NCI-H526 (cell line): ENCODE measurements around the gene DNAJB11.
A peak's percentile ranks its signal among the peaks of the same experiment; 100 is the strongest.
"Not testable (repeated sequence)": the region's sequence is repeated elsewhere in the genome, so short reads cannot be mapped to it uniquely, and the experiment has no call there.

Experiments used
- DNase-seq, 2 experiments: peaks; one replicate each; lab custom pipeline; 2025; lab: John Stamatoyannopoulos, UW

The DNAJB11 gene

DNA sequence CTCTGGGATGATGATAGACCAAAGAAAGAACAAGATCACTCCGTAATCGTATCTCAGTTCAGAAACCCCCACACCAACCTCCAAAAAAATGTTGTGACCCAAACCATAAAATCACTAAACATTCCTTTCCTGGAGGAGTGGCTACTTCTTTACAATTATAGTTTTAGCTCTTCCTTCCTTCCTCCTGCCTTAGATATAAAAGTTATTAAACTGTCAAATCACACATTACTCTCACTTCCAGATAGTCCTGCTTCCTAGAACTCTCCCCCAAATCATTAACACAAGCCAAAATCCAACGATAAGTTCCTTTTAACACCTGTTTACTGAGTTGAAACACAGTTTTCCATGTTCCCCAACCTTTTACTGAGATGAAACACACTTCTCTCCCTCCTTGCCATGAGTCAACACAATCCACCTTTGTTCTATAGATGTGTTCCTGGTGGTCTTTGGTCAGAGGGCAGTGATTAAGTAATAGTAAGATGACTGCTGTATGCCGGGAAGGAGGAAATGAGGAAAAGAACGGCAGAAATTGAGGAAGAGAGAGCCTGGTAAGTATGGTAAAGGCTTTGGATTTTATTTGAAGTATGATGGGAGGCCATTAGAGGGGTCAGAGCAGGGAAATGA lies 18.0 kb upstream of the DNAJB11 start:
- DNase-seq: no peak

DNA sequence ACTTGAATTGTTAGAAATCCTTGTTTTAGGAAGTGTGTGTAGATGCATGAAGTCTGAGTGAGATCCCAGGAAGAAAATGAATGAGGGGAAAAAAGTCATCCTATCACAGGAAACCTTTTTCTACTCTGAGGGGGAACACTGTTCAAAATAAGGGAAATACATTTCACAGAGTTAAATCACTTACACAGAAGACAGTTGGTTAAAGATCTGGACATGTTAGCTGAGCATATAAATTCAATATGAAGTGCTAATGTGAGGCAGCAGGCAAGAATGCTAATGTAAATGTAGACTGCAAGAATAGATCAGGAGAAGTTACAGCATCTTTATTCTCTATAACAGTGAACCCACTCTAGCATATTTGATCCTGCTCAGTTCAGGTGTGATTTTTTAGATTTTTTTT lies 5.9 kb upstream of the DNAJB11 start:
- DNase-seq: no peak

DNA sequence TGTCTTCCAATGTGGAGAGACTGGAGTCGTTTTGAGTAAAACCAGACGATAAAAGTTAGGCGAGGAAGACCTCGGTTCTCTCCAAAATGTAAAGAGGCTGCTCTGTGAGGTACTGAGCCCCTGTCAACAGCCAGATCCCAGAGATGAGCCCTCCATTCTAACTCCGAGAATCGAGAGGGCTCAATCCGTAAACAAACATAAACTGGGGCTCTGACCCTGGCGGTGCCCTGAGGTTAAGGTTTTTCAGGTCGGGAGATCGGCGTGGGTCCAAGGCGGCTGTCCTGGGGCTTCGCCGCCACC lies 3.8 kb upstream of the DNAJB11 start:
- no peak for DNase-seq

DNA sequence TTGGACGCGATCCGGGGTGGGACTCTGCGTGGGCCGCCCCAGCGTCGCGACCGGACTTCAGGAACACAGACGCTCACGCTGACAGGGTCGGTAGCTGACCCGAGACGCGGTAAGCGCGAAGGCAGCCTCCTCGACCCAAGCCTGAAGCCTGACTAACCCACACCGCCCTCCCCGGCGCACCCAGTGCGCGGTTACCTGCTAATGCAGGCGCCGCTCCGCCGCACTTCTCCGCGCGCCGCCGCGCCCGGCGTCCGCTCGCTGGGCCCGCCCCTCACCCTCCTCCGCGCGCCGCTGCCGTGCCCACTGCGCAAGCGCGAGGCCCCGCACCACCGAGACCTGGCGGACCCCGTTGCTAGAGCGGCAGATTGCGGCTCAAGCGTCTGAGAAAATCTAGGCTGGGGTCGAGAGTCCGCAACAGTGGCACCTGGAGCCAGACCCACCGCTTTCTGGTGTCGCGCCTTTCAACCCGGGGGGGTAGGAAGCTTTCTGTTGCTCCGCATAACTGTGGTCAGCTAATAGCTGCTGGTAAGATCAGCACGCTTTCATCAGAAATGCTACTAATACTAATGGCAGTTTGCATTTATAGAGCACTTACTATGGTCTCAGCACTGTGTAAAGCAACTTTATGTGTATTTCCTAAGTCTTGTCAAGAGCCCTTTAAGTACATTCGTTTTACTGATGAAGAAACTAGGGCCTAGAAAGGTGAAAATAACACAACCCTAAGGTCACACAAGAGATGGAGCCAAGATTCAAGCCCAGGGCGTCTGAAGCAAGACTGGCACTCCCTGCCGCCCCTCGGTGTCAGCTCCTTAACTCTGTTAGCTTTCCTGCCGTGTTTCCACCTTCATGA lies 3.2 kb upstream of the DNAJB11 start, which contains the start of gene TBCCD1:
Gene TBCCD1, minus strand, starts transcription at position 268 of the 850 bp plus-strand sequence. CDS start 3,010 bp downstream, outside the sequence.
- peak; percentile 69 to 91 for DNase-seq

DNA sequence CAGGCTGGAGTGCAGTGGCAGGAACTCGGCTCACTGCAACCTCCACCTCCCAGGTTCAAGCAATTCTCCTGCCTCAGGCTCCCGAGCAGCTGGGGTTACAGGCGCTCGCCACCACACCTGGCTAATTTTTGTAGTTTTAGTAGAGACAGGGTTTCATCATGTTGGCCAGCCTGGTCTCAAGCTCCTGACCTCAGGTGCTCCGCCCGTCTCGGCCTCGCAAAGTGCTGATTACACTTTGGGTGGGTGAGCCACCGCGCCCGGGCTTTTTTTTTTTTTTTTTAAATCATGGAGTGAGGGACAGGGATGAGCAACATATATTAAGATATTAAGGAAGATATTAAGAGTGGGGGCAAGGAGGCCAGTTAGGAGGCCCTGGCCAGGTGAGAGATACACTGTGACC lies 1.2 kb upstream of the DNAJB11 start:
- DNase-seq: not testable (repeated sequence)

DNA sequence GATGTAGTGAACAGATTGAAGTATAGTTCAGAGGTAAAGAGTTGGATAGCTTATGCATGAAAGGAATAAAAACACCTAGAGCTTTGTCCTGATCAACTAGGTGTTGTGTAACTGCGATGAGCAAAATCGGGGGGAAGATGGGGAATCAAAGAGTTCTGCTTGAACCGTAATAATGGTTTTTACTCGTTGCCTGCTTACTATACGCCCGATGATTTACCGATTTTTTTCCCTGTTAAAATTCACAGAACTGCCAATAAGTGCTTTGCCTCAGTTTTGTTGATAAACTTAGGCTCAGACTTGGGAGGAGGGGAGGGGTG lies 783 bp upstream of the DNAJB11 start:
- no peak for DNase-seq

DNA sequence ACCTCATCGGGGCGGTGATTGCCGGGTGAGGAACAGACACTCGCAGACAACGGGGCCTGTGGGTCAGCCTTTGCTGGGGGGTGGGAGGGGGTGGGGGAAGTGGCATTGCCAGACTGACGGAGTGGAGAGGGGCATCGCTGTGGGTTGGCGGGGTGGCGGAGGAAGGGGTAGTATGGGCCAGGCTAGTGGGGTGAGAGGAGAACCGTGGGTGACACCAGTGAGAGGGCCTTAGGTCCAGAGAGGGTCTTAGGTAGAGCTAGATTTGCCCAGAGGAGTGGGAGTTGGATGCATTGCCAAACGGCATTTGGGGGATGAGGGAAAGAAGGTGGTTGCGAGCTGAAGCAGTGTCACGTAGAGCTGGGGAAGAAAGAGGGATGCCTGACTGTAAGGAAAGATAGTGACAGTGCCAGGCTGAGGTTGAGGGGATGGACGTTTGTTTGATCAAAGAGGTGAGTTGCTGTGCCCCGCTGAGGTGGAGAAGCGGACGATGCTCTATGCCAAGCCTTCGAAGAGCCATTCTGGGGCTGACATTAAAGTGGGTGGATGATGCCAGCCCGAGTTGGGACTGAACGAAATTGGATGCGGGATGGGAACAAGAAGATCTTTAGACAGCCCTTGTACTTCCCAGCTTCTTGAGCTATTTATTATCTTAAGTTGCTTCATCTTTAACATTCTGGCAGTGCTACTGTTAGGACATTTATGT lies 572 bp downstream of the DNAJB11 start:
- peak in 1 of 2 experiments; percentile 22 for DNase-seq

DNA sequence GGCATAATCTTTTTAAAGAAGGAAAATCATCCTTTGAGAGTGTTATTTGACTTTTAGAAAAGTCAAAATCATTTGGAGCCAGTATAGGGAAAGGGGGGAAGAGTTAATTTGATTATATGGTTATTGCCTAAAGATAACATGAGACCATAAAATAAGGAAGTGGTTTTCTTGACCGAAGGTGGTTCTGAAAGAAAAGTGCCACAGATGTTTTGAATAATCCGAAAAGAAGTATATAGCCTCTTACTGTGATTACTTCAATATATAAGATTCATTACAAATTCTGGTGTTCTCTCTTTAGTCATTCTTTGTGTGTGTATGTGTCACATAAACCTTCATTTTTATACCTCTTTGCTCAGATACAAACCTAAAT lies 1.1 kb downstream of the DNAJB11 start:
- DNase-seq: no peak

DNA sequence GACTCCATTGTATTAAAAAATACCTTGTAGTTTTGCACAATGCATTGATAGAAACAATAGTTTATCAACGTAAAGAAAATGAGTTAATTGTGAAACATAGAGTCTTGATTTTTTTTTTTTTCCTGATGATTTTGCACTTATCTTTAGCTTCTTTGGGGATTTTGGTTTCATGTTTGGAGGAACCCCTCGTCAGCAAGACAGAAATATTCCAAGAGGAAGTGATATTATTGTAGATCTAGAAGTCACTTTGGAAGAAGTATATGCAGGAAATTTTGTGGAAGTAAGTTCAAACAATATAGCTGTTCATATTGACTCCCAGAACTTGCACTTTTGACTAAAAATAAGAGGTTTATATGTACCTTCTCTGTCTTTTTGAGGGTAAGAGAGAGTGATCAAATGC lies 7.0 kb downstream of the DNAJB11 start:
- no peak for DNase-seq

DNA sequence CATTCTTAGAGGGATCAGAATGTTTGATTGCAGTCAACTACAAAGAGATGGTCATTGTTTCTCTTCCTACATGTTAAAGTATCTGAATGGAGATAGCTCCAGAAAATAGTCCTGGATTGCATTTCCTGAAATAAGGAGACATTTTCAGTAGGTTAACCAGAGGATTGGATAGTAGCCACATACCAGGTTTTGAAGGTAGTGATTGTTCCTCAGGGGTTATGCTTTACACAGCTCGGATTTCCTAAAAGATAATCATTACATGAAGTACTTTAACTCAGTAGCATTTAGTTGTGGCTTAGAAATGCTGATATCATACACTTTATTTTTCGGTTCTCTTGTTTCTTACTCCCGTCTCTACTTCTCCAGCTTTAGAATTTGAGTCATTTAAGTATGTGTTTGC lies 10.3 kb downstream of the DNAJB11 start:
- DNase-seq: no peak

DNA sequence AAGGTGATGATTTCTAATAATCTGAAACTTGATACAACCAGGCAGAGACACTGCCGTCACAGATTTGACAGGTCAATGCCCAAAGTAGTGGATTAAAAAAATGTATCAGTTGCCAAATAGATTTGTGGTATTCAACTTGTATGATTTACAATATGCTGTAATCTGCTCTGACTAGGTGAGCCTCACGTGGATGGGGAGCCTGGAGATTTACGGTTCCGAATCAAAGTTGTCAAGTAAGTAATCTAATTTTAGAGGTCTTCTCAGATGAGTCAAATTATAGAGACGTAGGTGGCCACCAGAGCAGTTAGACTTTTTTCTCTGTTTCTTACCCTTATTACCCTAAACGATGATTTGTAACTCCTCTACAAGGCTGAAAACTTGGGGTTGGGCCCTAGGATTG lies 12.0 kb downstream of the DNAJB11 start:
- no peak for DNase-seq

DNA sequence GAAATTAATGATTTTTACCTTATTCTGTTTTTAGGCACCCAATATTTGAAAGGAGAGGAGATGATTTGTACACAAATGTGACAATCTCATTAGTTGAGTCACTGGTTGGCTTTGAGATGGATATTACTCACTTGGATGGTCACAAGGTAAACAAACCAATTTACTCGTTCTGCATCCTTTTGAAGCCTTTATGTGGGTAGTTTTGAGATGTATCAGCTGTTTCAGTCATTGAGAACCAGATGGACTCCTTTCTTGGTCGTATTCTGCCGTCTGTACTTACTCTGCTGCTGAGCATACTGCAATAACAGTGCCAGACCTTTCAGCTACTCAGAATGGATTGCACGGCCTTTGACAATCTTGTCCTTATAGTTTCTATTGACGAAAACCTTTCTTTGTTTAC lies 13.3 kb downstream of the DNAJB11 start:
- DNase-seq: no peak

DNA sequence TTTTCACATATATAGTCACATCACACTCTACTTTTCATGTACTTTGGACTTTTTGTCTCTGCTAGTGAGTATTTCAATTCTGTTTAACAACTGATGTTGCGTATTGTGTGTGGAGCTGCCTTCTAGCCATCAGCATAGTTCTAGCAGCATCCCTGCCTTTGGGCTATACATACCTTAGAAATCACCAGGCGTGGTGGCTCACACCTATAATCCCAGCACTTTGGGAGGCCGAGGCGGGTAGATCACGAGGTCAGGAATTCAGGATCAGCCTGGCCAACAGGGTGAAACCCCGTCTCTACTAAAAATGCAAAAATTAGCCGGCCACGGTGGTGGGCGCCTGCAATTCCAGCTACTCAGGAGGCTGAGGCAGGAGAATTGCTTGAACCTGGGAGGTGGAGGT lies 15.7 kb downstream of the DNAJB11 start:
- not testable (repeated sequence) for DNase-seq

DNA sequence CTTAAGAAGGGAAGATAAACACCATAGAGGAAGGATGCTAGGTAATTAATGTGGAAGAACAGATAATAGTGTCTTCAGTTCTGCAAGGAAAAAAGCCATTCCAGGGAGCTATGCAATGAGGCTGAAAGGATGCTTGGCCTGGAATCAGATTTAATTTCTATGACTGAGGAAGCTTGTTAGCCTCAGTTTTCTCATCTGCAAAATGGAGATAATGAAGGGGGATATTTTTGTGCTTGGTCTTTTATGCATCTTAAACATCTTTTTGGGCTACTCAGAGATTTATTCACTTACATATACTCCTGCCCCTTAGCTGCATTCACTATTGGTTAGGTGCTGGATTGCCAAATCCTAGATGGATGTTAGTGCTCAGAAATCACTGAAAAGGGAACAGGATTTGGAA lies 16.7 kb downstream of the DNAJB11 start:
- DNase-seq: no peak

DNA sequence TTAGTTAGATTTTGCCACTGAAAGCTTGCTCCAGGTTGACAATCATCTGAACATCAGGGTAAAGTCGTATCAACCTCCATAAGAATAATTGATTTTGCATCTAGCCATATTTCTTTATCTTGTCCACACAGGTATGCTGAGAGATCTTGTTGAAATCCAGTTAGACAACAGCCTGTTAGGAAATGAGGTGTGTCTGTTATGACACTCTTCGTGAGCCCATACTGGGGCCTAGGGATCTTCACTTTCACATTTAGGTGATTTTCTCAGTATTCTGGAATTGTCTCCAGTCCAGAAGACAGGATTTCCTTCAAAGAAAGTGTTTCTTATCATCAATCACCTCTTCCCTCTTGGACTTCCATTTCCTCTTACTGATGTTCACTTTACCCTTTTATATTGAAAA lies 18.1 kb downstream of the DNAJB11 start:
- no peak for DNase-seq

DNA sequence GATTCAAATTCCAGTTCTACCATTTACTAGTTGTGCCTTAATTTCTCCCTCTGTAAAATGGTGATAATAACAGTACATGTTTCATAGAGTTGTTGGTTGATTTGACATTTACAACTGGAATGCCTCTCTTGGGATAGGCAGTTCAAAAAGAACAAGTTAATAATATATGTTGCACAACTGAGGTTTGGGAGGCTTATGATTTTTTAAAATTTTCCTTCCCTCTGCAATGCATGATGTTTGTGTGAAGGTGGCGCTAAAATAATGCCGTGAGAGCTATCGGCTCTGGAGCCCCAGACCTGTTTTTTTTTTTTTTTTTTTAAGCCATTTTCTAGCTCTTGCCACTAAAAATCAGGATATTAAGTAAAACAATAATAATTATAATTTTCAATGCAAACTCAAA lies 18.6 kb downstream of the DNAJB11 start:
- no peak for DNase-seq

DNA sequence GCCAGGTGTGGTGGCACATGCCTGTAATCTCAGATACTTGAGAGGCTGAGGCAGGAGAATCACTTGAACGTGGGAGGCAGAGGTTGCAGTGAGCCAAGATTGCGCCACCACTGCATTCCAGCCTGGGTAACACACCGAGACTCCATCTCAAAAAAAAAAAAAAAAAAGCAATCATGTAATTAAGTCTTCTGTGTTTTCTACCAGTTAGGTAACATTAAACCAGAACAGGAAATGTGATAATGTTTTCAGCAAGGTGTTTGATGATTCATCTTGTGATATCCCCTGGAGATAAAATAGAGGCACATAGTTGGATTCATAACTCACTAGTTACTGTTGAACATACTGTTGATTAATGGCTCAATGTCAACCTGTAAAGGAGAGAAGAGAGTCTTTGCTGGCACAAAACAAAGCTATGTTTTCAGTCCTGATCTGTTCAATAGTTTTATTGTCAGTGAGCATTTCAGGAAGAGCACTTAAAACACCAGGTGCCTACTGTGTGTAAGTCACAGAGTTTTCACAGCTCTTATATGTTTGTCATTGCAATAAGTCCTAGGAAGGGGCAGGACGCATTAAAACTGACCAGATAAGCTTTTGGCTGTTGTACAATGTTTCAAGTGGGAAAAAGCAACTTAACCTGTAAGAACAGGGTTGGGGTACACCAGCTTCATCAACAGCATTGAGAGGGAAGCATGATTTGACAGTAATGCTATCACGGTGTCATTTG lies 19.5 kb downstream of the DNAJB11 start:
- DNase-seq: no peak

DNA sequence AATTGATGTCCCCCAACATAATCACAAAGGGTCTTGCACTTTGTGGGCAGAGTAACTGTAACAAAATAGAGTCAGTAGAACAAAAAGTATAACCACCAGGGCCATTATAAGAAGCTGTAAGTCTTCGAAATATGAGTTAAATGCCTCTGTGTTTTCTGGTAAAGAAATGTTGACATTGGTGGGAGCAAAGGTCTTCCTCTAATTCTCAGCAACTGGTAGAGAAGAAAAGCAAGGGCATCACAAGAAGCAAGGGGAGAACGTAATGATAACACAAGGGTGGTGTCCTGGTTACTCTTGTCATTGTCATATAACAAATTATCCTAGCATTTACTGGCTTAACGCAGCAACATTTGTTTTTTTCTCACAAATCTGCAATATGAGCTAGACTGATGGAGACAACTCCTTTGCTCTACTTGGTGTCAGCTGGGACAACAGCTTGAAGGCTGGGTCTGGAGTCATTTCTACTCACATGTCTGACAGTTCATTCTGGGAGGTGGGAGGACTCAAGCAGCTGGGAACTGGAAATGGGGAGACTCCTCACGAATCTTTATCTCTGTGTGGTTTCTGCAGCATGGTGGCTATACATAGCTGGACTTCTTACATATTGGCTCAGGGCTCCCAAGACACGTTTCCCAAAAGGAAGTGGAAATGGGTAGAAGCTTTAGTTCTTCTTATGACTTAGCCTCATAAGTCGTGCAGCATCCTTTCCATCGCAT lies 20.2 kb downstream of the DNAJB11 start:
- DNase-seq: no peak

DNA sequence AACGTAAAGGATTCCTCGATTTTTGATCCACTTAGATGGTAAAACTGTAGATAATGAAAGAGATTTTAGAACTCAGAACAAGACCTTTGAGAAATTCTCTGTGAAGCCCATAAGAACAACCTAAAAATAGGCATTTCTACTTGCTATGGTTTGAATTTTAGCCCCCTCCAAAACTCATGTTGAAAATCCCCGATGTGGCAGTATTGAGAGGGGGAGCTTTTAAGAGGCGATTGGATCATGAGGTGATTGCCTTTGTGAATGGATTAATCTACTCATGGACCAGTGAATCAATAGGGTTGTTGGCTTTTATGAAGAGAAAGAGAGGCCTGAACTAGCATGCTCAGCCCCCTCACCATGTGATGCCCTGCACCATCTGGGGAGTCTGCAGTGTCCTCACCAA lies 22.2 kb downstream of the DNAJB11 start:
- DNase-seq: no peak

DNA sequence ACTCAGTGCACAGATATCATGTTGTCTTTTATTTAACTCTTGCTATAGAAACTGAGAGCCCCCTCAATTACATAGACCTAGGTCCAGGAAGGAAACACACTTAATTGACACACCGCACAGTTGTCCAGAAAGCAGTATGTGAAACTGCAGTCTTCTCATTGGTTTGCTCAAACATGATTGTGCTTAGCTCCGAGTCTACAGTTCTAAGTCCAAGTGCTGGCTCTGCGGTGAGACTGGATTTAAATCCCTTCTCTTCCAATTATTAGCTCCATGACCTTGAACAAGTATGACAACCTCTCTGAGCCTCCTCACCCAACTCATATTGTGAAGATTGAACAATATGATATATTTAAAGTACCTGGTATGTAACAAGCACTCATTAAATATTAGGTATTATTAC lies 23.3 kb downstream of the DNAJB11 start:
- no peak for DNase-seq

DNA sequence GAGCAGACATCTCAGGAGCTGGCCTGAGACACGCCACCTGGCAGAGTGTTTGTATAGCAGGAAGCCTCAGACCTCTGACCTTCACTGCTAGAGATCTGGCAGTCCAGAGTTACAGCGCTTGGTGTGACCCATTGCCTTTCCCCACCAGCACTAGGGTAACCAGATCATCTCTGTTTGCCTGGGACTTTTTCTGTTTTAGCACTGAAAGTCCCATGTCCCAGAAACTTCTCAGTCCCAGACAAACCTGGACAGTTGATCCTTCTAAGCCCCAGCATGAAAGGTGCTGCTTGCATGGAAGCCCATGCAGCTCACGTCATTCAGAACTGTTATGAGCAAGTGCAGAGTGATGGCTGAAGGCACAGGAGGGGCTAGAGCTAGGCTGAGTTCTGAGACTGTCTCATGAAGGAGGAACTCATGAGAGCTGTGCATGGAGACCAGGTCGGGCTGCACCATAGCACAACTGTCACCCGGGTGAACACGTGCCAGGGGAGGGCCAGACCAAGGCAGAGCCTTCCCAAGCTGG lies 24.1 kb downstream of the DNAJB11 start:
- no peak for DNase-seq
